ENCODE results near the gene RUNX2.

The RUNX2 gene

DNA sequence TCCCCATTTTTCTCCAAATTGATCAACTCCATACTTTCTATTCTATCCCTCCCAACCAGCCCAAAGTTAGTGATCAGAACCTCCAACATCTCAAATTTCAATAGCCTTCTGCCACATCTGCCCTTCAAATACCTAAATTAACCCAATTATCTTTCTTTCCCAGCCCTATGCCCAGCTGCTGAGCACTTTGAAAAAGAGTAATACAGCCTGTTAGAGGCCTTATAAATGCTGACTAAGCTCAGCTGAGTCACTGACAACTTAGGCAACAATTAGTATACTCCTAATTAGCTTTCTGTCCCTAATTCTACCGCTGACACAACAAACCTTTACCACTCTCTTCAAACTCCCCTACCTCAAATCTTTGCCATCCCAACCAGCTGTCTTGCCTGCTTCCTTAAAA lies 23.5 kb downstream of the RUNX2 start:
- no peak for DNase-seq

DNA sequence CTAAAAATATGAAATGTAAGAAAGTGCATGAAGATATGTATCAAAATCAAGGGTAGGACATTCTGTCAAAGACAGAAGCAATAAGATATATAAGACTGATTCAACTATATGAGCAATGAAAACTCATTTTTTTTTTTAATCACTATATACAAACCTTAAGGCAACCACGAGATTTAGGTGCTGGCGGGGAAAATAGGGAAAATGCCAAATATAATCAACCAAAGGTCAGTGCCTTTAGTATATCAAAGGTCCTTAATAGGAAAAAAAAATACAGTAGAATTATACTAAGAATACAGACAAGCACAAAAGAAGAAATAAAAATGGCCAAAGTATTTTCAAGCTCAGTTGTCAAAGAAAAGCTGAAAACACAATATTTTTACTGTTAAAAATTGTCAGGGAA lies 25.5 kb downstream of the RUNX2 start:
- no peak for DNase-seq

DNA sequence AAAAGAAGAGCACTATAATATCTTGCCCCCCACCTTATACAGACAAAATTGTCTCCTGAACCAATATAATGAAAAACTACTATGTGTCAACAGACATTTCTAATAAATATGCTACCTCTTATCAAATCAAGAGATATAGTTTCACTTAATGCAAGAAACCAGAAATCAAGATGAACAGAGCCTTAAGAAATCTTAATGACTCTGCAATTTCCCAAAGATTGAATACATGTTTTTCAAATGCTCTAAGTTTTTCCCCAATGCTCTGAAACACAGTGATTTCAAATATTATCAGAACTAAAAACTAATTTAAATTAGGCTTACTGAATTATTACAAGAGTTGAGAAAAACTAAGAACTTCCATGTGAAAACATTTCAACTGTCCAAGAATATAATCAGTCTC lies 36.3 kb downstream of the RUNX2 start:
- no peak for DNase-seq

DNA sequence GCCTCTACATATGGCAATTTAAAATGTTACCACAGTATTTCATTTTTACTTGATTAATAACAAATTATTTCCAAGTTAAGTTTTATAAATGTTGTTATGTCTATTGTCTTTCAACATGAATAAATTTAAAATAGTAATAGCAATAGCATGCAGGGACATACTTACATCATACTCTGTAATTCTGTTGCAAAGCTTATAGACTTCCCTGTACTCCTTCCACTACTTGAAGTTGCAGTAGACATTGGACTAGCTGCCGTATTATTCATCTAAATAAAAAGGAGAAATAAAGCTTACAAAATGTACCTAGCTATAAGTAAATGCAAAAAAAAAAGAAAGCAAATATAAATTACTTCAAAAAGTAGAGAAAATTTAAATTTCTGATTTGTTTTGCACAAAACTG lies 36.9 kb downstream of the RUNX2 start:
- DNase-seq = no peak

DNA sequence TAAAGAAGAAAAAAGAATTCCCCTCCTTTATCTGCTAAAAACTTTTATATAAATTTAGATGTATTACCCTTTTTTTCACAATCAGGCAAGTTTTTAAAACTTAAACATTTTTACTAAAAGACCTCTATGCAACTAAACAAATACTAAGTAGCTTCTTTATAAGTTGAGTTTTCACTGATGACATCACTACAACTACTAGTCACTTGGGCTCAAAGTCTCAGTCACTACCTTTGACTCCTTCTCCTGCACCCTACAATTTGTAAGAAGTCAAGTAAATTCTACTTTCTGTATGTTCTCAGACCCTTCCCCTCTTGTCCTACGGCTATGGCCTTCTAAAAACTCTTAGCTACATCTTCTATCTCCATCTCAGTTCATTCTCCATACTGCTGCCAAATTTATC lies 38.4 kb downstream of the RUNX2 start:
- DNase-seq = no peak

DNA sequence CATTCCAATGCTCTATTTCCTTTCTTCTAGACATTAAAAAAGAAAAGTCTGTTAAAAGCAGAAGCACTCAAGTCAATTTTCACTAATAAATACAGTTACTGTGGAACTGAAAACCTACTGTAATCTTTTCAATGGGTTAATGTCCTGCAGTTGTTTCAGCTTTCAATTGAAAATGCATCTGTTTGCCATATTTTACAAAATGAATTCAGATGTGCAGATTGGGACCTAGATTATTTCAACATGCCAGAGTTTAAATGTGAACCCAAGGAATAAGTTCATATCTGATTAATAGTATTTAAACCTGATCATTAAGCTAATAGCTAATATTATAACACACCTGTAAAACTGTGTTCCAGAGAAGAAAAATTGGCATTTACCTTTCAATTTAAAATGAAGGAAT lies 39.9 kb downstream of the RUNX2 start:
- no peak for DNase-seq

DNA sequence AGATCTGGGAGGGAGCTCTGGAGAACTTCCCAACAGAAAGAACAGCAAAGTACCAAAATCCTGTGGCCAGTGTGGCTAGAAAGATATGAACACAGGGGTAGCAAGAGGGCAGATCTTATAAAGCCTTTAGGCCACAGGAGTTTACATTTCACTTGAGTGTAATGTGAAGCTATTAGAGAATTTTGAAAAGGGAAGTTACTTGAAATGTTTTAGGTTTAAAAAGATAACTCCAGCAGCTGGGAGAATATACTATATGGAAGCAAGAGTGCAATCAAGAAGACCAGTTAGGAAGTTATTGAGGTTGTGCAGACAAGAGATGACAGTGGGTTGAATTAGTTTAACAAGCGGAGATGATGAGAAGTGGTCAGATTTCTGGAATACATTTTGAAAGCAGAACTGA lies 41.7 kb downstream of the RUNX2 start:
- DNase-seq = no peak

DNA sequence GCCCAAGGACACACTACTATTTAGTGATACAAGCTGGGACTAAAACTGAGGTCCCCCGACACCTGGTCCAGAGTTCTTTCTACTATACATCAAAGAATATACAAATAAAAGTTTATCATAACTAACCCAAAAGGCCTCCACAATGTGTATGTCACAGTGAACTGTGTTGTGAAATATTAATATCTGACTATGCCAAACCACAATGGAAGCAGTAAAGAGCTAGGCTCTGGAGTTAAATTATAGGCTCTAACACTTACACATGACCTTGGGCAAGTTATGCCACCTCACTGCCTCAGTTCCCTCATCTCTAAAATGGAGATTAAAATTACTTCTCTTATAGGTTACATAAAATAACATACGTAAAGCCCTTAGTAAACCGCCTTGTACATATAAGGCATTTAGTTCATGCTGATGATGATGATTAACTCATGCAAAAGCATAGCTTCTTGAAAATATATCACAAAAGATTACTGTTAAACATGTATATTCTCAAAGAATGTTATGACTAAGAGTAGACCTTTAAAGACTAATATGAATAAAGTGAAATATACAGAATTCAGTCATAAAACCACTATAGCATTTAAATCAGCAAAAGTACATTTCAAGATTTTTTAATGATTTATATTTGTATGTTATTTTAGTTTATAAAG lies 43.9 kb downstream of the RUNX2 start:
- DNase-seq = peak; percentile 31

DNA sequence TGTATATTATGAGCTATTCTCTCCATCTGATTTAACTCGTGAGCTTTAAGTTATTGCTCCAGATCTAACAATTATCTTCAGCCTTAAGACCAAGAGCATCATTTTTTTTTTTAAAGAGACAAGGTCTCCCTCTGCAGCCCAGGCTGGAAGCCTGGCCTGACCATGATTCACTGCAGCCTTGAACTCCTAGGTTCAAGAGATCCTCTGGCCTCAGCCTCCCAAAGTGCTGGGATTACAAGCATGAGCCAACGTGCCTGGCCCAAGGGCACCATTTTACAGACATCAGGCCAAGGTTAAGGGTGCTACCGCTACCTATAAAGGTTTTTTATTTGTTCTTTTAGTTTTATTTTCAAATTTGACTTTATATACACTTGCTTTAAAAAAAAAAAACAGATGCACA lies 47.3 kb downstream of the RUNX2 start:
- no peak for DNase-seq

DNA sequence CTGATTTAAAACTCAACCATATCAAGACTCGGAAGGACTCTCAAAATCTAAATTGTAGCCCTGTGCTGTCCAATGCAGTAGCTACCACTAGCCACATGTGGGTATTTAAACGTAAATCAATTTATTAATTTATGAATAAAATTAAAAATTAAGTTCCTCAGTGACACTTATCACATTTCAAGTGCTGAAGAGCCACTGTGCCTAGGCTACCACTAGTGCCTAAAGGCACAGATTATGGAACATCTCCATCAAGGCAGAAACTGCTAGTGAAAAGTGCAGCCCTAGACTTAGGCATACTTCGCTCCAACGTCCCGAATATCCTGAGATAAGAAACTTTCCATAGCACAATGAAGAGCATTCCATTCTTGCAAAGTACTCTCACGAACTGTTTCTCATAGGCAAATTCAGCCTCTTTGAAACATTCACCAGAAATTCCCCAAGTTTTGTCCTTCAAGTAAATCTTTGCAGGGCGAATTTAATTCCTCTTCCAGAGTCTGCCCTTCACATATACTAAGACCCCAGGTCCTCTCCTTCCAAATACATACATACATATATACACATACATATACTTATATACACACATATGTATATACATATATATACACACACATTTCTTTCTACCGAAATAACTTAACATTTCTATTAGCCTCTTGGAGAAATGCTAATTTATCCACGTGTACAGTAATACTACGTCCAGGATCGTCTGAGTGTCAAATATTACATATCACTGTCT lies 48.3 kb downstream of the RUNX2 start:
- peak; percentile 13 for DNase-seq

DNA sequence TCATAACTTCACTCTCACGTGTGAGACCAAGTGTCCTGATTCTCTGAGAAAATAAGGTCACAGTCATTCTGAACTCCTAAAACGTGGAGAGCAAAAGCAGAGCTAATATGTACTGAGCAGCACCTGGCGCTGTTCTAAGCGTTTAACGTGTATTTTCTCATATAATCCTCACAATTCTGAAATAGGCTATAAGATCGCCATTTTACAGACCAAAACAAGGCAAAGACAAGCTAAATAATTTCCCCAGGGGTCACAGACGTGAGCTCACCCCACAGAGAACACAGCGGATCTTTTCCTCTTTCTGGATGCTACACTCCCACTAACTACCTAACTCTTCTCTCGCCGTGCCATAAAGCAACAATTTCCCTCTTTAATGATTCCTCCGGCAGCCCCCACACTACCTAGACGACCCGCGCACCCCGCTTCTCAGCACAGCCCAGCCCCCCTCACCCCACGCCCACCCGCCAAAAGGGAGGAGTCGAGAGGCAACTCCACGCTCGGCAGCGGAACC lies 49.0 kb downstream of the RUNX2 start:
- no peak for DNase-seq

DNA sequence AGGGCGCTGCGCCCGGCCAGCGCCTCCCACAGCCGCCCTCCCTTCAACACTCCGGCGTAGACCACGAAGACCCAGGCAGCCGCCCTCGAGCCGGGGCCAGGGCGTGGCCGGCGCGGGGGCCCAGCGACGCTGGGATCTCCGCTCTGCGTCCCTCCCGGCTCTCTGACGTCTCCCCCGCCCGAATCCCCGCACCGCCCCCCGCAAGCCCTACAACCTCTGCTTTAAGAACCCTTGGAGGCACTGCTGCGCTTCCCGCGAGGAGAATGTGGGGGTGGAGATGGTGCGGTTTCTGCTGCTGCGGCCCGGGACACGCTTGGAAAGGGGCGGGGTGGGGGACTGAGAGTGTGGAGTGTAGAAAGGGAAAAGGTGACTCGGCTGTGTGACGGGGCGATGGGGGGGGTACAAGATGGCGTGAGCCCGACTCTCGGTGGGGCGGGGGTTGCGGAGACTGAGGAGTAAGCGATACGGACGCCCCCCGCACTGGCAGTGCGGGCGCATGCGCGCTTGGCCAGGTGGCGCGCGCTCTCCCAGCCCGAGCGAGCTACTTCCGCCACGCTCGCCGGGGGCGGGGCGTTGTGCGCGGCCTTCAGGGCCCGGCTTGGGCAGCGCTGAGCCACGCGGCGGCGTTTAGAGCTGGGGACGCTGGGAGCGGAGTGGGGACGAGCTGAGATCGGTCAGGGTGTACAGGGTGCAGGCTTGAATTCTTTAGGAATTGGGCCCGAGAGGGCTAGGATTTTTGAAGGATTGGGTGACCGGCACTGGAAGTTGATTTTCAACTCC lies 49.6 kb downstream of the RUNX2 start, which contains the start of gene SUPT3H:
SUPT3H (minus strand) TSS at position 381 of the 780 bp plus-strand sequence.
- DNase-seq = peak; percentile 96

DNA sequence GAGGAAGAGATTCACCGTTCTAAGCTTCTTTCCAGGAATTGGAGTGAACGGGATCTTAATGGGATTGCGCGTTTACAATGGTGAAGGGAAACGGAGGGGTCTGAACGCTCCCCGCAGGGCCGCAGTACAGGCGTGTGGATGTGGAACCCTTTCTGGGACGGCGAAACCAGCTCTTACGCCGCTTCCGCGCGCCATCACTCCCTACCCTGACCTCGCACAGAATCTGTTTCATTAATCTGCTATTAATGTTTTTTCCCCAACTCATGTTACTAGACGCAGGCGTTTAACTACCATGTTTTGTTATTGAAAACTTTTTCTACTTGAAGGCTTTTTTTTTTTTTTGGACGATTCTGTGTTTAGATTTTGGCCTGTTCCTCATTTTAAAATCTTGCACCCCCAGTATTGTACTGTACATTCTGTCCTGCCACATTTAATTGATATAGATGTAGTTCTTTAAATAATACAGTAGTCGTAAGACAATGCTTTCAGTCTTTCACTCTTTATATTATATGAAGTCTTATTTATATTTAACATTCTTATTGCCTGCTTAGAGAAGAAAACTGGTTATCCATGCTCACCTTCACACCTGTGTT lies 50.3 kb downstream of the RUNX2 start:
- DNase-seq = no peak

DNA sequence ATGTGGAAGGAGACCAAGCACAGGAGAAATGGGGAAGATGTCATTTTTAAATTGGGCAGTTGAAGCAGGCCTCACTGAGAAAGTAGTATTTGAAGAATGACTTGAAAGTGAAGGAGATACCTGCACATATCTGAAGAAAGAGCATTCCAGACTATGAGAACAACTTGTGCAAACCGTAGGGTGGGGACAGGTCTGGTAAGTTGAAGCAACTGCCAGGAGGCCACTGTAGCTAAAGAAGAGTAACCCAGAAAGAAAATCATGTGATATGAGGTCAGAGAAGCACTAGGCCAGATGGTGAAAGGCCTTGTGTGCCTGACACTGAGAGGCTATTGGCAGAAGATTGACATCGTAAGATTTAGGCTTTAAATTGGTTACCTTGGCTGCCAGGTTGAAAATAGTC lies 54.3 kb downstream of the RUNX2 start:
- no peak for DNase-seq

DNA sequence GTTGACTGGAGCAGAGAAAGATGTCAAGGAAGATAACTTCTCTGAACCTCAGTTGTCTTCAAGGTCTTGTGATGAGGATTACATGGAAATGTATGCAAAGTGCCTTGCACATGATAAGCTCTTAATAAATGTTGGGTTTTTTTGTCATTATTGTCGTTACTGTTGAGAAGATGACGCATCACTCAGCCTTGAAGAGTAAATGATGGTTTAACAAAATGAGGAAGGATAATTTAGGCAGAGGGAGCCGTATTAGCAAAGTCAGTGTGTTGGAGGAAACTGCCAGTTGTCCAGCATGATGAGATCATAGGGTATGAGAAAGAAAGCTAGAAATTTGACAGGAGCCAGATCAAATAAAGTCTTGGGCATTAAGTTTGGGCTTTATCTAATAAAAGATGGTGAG lies 58.4 kb downstream of the RUNX2 start:
- DNase-seq = no peak

DNA sequence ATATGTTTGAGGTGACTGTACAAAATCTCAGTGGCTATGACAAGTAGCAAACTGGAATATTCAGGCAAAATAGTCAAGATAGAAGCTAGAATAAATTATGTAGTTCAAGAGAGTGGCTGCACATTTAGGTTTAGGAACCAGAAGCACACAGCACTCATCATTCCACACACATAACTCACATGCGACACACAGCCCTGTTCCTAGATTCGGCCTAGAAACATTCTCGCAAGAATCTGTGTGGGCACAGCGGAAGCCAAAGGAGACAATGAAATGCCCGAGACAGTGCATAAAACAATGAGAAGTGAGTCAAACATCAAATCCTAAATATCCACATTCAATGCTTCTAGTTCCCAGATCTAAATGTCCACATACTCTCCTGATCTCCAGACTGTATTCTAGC lies 59.1 kb downstream of the RUNX2 start:
- peak; percentile 78 for DNase-seq

DNA sequence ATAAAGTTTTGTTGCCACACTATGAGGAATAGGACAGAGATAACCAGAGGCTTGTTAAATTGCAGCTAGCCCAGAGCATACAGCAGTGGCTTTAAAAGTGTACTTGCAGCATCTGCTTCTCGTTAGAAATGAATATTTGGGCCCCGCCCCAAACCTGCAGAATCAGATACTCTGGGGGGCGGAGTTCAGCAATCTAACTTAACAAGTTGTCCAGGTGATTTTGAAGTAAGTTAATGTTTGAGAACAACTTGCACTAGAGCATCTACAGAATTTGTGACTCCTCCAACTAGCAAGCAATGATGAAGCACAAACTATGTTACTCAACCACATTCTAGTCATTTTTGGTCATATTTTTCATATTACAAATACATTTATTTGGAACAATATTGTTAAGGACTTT lies 60.2 kb downstream of the RUNX2 start:
- peak; percentile 45 for DNase-seq

DNA sequence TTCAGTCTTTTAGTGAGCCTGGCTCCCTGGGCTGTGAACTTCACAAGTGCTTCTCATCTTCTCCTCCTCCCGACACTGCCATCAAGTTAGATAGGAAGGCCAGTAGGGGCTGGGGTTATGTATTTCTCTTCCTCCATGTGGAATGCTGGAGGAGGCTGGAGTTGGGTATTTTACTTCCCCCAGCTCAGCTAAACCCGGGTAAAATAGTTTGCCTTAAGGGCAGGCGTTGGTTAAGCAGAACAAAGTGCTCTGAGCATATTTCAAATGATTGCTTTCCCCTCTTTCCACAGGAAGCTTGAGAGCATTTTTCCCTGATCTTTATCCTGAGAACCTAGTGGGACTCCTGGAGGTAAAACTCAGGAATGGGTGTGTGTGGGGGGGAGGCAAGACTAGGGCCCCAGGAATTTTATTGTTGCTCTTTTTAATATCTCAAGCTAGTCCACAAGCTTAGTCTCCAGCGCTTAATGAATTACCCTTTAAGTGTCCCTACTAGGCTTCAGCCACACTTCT lies 66.5 kb downstream of the RUNX2 start:
- no peak for DNase-seq

DNA sequence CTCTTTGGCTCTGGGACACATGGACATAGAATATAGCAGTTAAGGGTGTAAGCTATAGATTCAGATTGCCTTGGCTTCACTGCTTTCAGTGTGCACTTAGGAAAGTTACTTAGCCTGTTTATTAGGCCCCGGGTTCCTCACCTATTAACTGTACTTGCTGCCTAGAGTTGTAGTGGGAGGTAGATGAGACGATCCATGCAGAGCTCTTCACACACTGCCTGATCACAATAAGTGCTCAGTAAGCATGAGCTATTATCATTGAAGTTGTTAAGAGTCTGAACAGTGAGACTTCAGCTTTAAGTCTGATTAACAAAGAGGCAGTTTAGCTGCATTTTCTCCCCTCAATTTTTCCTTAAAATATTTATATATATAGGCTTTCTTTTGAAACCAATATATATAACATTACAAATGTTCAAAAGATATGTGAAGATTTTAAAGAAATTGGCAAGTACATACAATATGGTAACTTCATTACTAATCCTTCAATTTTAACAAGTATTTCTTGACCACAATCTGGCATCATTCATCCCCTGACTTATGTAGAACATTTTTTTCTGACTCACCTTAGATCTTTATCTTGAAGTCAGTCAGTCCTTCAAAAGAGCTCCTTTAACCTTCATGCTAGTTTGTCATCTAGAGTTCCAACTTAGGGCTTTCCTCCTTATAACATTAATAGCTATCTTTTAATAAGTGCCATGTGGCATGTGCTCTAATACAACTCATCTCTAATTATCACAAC lies 70.1 kb downstream of the RUNX2 start:
- peak; percentile 33 for DNase-seq

DNA sequence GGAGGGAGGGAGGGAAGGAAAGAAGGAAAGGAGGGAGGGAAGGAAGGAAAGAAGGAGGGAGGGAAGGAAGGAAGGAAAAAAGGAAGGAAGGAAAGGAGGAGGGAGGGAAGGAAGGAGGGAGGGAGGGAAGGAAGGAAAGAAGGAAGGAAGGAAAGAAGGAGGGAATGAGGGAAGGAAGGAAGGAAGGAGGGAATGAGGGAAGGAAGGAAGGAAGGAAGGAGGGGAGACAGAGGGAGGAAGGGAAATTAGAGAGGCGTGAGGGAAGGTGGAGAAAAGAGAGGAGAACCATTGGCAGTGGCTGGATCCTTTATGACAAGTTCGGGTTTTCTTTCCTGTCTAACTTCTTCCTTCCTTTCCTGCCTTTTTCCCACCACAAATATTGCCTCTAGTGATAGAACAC lies 71.9 kb downstream of the RUNX2 start:
- no peak for DNase-seq

DNA sequence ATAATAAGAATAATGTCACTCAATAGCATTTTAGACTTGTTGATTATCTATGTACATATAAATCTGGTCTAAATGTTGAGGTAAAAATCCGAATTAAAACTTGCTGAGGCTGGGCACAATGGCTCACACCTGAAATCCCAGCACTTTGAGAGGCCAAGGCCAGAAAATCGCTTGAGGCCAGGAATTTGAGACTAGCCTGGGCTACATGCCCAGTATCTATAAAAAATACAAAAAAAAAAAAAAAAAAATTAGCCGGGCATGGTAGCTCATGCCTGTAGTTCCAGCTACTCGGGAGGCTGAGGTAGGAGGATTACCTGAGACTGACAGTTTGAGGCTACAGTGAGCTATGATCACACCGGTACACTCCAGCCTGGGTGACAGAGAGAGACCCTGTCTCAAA lies 83.8 kb downstream of the RUNX2 start:
- DNase-seq = no peak

DNA sequence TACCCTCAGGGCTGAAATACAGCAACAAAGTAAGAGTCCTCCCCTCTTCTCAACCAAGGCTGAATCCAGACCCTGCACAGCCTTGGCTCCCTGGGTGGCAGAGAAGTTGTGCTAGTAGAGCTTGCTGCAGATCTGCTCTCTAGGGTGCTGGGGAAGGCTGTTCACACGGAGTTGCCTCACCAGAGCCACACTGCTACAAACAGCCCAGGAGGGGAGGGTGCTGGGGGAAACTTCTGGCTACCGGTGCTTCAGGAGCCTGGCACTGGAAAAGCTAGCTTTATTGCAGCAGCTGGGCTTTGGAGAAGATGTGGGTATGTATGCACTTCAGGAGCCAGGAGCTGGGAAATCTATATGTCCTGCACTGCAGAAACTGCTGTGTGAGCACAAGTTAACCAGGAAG lies 87.2 kb downstream of the RUNX2 start:
- no peak for DNase-seq

All from fibroblast of skin of abdomen (primary cell).